Kidney epithelial cell (primary cell): Measurements from ENCODE around the gene RMP24.

ENCODE experiments used
- DNase-seq: peaks from one replicate; pipeline ENCODE4 v3.0.0-alpha.2; 2010; ENCODE audit warnings: low read depth
- H3K27me3 ChIP-seq: 2 replicates; pipeline ENCODE4 v1.6.0; 2011; ENCODE audit warnings: low read length; ENCODE audit not compliant: control insufficient read depth, insufficient read depth
- H3K36me3 ChIP-seq: 2 replicates; pipeline ENCODE4 v1.5.1; 2011; ENCODE audit warnings: low read length; ENCODE audit not compliant: control insufficient read depth, insufficient read depth
- H3K4me3 ChIP-seq: 2 replicates; pipeline ENCODE4 v1.5.1; 2011; ENCODE audit warnings: low read depth, mild to moderate bottlenecking, control low read depth, low read length
- TF ChIP-seq, protein P1 (sequence below): IDR thresholded peaks from 2 replicates; pipeline ENCODE4 v1.5.1; 2011; ENCODE audit warnings: mild to moderate bottlenecking, moderate library complexity, low read length, control low read depth, inconsistent platforms; ENCODE audit not compliant: insufficient read depth, poor library complexity, severe bottlenecking

Gene RMP24

DNA sequence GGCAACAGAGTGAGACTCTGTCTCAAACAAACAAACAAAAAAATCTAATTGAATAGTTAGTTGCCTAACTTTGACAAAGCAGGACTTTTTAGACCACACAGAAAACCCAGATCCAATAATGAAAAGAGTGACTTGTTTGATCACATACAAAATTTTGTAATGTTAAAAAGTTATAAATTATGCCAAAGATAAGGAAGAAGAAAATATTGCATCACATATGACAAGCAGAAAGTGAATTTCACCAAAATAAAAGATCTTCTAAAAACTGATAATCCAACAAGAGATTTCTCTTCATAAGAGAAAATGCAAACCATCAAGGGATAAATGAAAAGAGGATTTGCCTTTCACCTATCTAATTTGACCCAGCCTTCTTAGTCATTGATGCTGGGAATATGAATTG lies 2.8 kb upstream of the RMP24 start:
- no peak for DNase-seq
- no peaks in the 10 kb centered on the region for H3K36me3 ChIP-seq
- no peak overlapping the region for H3K4me3 ChIP-seq
- TF ChIP-seq, protein P1, sequence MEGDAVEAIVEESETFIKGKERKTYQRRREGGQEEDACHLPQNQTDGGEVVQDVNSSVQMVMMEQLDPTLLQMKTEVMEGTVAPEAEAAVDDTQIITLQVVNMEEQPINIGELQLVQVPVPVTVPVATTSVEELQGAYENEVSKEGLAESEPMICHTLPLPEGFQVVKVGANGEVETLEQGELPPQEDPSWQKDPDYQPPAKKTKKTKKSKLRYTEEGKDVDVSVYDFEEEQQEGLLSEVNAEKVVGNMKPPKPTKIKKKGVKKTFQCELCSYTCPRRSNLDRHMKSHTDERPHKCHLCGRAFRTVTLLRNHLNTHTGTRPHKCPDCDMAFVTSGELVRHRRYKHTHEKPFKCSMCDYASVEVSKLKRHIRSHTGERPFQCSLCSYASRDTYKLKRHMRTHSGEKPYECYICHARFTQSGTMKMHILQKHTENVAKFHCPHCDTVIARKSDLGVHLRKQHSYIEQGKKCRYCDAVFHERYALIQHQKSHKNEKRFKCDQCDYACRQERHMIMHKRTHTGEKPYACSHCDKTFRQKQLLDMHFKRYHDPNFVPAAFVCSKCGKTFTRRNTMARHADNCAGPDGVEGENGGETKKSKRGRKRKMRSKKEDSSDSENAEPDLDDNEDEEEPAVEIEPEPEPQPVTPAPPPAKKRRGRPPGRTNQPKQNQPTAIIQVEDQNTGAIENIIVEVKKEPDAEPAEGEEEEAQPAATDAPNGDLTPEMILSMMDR = no peak
- H3K27me3 ChIP-seq = no peaks in the 10 kb centered on the region

DNA sequence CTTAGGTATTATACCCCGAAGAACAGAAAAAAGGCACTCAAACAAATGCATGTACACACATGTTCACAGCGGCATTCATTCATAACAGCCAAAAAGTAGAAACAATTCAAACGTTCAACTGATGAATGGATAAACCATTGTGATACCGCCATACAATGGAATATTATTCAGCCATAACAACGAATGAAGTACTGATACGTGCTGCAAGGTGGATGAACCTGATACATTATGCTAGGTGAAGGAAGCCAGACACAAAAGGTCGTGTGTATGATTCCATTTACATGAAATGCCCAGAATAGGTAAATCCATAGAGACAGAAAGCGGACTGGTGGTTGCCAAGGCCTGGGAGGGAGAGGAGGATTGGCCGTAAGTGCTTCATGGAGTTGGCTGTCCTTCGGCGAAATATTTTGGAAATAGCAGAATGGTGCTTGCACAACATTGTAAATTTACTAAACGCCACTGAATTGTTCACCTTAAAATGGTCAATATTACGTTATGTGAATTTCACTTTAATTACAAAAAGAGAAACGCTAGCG lies 750 bp upstream of the RMP24 start:
- Histone ChIP-seq H3K4me3 (peak overlapping the region; percentile 88), H3K36me3 (no peaks in the 10 kb centered on the region), H3K27me3 (no peaks in the 10 kb centered on the region)
- no peak for DNase-seq
- TF ChIP-seq, protein P1 = no peak

DNA sequence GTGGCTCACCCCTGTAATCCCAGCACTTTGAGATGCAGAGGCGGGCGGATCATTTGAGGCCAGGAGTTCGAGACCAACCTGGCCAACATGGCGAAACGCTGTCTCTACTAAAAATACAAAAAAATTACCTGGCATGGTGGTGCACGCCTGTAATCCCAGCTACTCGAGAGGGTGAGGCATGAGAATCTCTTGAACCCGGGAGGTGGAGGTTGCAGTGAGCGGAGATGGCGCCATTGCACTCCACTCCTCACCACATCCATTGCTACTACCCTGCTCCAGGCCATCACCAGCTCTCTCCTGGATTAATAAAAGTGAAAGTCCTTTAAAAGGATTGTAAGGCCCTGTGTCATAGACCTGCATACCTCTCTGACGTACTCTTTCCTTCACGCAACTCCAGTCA lies 1.2 kb downstream of the RMP24 start:
- Histone ChIP-seq H3K27me3 (no peaks in the 10 kb centered on the region), H3K36me3 (no peaks in the 10 kb centered on the region), H3K4me3 (peak overlapping the region; percentile 88)
- DNase-seq = no peak
- TF ChIP-seq, protein P1 = no peak

DNA sequence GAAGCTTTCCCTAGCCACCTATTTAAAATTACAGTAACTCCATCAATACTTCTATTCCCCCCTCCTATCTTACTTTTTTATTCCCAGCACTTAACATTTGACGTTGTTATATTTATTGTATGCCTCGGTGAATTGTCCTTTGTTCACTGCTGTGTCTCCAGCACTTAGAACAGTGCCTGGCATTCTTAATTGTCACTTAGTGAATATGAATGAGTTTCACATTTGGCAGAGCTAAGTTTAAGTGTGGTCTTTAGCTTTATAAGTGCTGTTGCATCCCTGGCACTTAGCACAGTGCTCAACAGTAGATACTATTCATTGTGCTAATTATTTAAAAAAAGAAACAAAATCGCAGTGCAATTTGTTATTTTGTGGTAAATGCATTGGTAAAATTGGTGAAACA lies 1.7 kb downstream of the RMP24 start:
- DNase-seq = no peak
- Histone ChIP-seq H3K4me3 (no peak overlapping the region), H3K27me3 (no peaks in the 10 kb centered on the region), H3K36me3 (no peaks in the 10 kb centered on the region)
- TF ChIP-seq, protein P1 = no peak

DNA sequence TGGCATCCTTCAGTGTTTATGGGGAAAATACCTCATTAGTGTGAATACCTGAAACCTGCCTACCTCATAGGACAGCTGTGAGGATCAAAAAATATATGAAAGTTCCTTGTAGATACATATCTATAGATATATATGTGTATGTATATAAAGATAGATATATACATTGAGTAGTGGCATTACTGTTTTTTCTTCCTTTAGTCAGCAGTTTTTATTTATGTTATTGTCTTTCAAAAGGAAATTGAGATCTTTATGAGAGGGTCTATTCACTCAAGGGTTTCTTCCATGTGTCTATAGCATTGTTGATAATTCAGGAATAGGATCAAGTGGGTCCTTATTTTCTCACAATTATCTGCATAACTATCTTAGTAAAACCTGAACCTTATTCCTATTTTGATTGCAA lies 6.6 kb downstream of the RMP24 start:
- no peaks in the 10 kb centered on the region for H3K27me3 ChIP-seq
- DNase-seq = no peak
- TF ChIP-seq, protein P1 = no peak
- no peaks in the 10 kb centered on the region for H3K36me3 ChIP-seq
- H3K4me3 ChIP-seq = no peak overlapping the region

DNA sequence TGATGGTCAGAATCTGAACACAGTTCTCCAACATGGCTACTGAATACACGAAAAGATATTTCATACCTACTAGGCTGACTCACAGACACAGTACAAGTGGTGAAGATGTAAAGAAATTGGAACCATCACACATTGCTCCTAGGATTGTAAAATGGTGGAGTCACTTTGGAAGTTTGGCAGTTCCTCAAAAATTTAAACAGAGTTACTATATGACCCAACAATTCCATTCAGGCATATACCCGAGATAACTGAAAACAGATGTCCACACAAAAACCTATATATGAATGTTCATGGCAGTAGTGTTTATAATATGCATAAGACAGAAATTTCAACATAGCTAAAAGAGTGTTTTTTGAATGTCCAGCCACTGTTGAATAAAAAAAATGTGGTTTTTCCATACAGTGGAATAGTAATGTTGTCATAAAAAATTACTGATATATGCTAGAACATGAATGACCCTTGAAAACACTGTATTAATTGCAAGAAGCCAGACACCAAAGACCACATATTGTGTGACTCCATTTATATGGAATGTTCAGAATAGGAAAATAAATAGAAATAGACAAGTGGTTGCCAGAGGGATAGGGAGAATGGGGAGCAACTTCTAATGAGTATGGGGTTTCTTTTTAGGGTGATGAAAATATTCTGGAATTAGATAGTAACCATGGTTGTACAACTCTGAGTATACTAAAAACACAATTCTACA lies 10.1 kb downstream of the RMP24 start:
- no peak for DNase-seq
- TF ChIP-seq, protein P1 = no peak

More for the DNA sequence above, 10.1 kb downstream of the RMP24 start:
- H3K36me3 ChIP-seq = no peaks in the 10 kb centered on the region
- H3K4me3 ChIP-seq = no peak overlapping the region
- no peaks in the 10 kb centered on the region for H3K27me3 ChIP-seq
